Measurements from ENCODE around the gene CFLAR. TPM values are rescaled to one million over a fixed set of nuclear protein-coding genes. Genes with fewer than 3 reads are reported as not detected.
A peak's percentile ranks its signal among the peaks of the same experiment; 100 is the strongest.

The CFLAR gene
- total and polyA plus RNA-seq, 2 of the 13 experiments (the other 11 are each of a cell fraction or from before 2014, with no cell fraction given) = 43.8 to 92.1 TPM

- TF ChIP-seq RAD51 (IDR thresholded peaks at IDR 0.05; ENCODE audit: borderline replicate concordance) (no peak), XBP1 (CRISPR knock-in tag; IDR thresholded peaks at IDR 0.05) (no peak), ZBTB14 (CRISPR knock-in tag; IDR thresholded peaks at IDR 0.05) (no peak), HNF1B (CRISPR knock-in tag; IDR thresholded peaks at IDR 0.05) (no peak), FOSL2 (CRISPR knock-in tag; IDR thresholded peaks at IDR 0.05) (no peak), KLF11 (CRISPR knock-in tag; IDR thresholded peaks at IDR 0.05) (no peak), HCFC1 (IDR thresholded peaks at IDR 0.05; ENCODE audit: low read depth, low read length) (no peak), ZNF512B (CRISPR knock-in tag; IDR thresholded peaks at IDR 0.05; ENCODE audit: borderline replicate concordance) (no peak), NFIB (CRISPR knock-in tag; IDR thresholded peaks at IDR 0.05; ENCODE audit: borderline replicate concordance) (no peak), SOX5 (CRISPR knock-in tag; IDR thresholded peaks at IDR 0.05; ENCODE audit: borderline replicate concordance) (no peak), ELF3 (CRISPR knock-in tag; IDR thresholded peaks at IDR 0.05) (no peak), NFKBIZ (CRISPR knock-in tag; IDR thresholded peaks at IDR 0.05) (no peak), CBFB (CRISPR knock-in tag; IDR thresholded peaks at IDR 0.05) (no peak), MXD4 (CRISPR knock-in tag; IDR thresholded peaks at IDR 0.05) (no peak), KLF16 (CRISPR knock-in tag; IDR thresholded peaks at IDR 0.05) (no peak), ZNF12 (CRISPR knock-in tag; IDR thresholded peaks at IDR 0.05) (no peak), MBNL3 (CRISPR knock-in tag; conservative IDR thresholded peaks at IDR 0.05) (no peak), ZNF7 (CRISPR knock-in tag; IDR thresholded peaks at IDR 0.05) (no peak), NCOR1 (IDR thresholded peaks at IDR 0.05; ENCODE audit: borderline replicate concordance, low read length) (no peak), AGO1 (IDR thresholded peaks at IDR 0.05; ENCODE audit: low read depth, low read length, poor library complexity, severe bottlenecking) (peak; percentile 77), ZNF605 (CRISPR knock-in tag; IDR thresholded peaks at IDR 0.05) (no peak; the same call in 1 of the 2 replicates), MAZ (IDR thresholded peaks at IDR 0.05; ENCODE audit: borderline replicate concordance, low read depth, low read length) (peak; percentile 10; the same call in 1 of the 2 replicates), MAZ (CRISPR knock-in tag; IDR thresholded peaks at IDR 0.05; ENCODE audit: low read depth) (no peak), ZNF337 (CRISPR knock-in tag; IDR thresholded peaks at IDR 0.05; ENCODE audit: borderline replicate concordance, low read depth) (no peak), KLF15 (CRISPR knock-in tag; IDR thresholded peaks at IDR 0.05; ENCODE audit: borderline replicate concordance) (no peak), DNMT1 (CRISPR knock-in tag; IDR thresholded peaks at IDR 0.05) (no peak), NAIF1 (CRISPR knock-in tag; IDR thresholded peaks at IDR 0.05; ENCODE audit: borderline replicate concordance) (no peak), ZNF546 (CRISPR knock-in tag; conservative IDR thresholded peaks at IDR 0.05) (no peak)
These were observed 45.0 kb upstream of the CFLAR start (continued) for GRCh38 chr2:201070948-201071478.
